H1 (cell line): ENCODE data around the gene ABHD16B. TPM values are rescaled to one million over a fixed set of nuclear protein-coding genes. Genes with fewer than 3 reads are reported as not detected.

Source experiments
- CTCF ChIA-PET: fragments of 300-600 bp; sonication (Branson Sonifier 250); formaldehyde crosslinking; loops from one replicate; lab custom pipeline; 2021; ENCODE audit not compliant: partially characterized antibody; lab: Charles Lee
- POLR2A ChIA-PET: fragments of 300-600 bp; sonication (Branson Sonifier 250); formaldehyde crosslinking; loops from one replicate; lab custom pipeline; 2021; ENCODE audit warnings: inconsistent platforms; ENCODE audit not compliant: partially characterized antibody; lab: Charles Lee
- DNase-seq, 2 experiments: peaks; one replicate each; pipeline versions ENCODE4 v3.0.0 to v3.0.0-alpha.2; 2010 to 2022; ENCODE audit warnings: low spot score in 2 of 2, low read depth in 1 of 2, mixed read lengths in 1 of 2
- FAIRE-seq: peaks from 2 replicates; lab custom pipeline; 2011; peaks lifted over from hg19 to GRCh38; lab: Jason Lieb, UNC
- H2AFZ ChIP-seq: 2 replicates; pipeline ENCODE4 v1.8.1; 2012; ENCODE audit warnings: low read length, inconsistent platforms
- H2AK5ac ChIP-seq: 2 replicates; pipeline ENCODE4 v1.6.1; 2013; ENCODE audit warnings: low read depth, low read length
- H2BK120ac ChIP-seq: replicated peaks from 2 replicates; pipeline ENCODE3; 2013; ENCODE audit warnings: low read depth, low read length, inconsistent platforms
- H2BK12ac ChIP-seq: 2 replicates; pipeline ENCODE4 v1.6.1; 2013; ENCODE audit warnings: low read depth, low read length
- H2BK15ac ChIP-seq: 2 replicates; pipeline ENCODE4 v1.6.1; 2013; ENCODE audit warnings: low read length
- H2BK20ac ChIP-seq: 2 replicates; pipeline ENCODE4 v1.6.1; 2013; ENCODE audit warnings: low read length
- H2BK5ac ChIP-seq: 2 replicates; pipeline ENCODE4 v1.6.1; 2013; ENCODE audit warnings: low read depth, low read length
- H3K14ac ChIP-seq: 2 replicates; pipeline ENCODE4 v1.6.1; 2013; ENCODE audit warnings: inconsistent platforms; ENCODE audit not compliant: insufficient read length
- H3K18ac ChIP-seq: 2 replicates; pipeline ENCODE4 v1.6.1; 2013; ENCODE audit warnings: low read length; ENCODE audit errors: extremely low read depth
- H3K23ac ChIP-seq: 2 replicates; pipeline ENCODE4 v1.6.1; 2013; ENCODE audit warnings: inconsistent platforms; ENCODE audit not compliant: insufficient read length
- H3K23me2 ChIP-seq: 2 replicates; pipeline ENCODE4 v1.6.1; 2013; ENCODE audit warnings: low read depth, low read length
- H3K27ac ChIP-seq: 2 replicates; pipeline ENCODE4 v1.6.1; 2011; ENCODE audit warnings: low read depth, low read length, inconsistent platforms
- H3K27me3 ChIP-seq, 4 experiments: replicated peaks in 1 of 4; 1 replicate in 1 of 4; 2 replicates in 3 of 4; pipeline versions ENCODE4 v1.6.1 to v1.8.1; 2011 to 2013; ENCODE audit warnings: low read length in 3 of 4, mild to moderate bottlenecking in 3 of 4, inconsistent platforms in 2 of 4, mixed read lengths in 2 of 4, moderate library complexity in 1 of 4; ENCODE audit not compliant: control insufficient read depth in 3 of 4, insufficient read depth in 3 of 4; ENCODE audit errors: extremely low read depth in 1 of 4
- H3K36me3 ChIP-seq, 4 experiments: 2 replicates each; pipeline versions ENCODE4 v1.6.1 to v1.8.1; 2011 to 2013; ENCODE audit warnings: mild to moderate bottlenecking in 4 of 4, low read length in 3 of 4, moderate library complexity in 2 of 4, control low read depth in 1 of 4, inconsistent platforms in 1 of 4; ENCODE audit not compliant: insufficient read depth in 4 of 4, control insufficient read depth in 2 of 4
- H3K4ac ChIP-seq: replicated peaks from 2 replicates; pipeline ENCODE3; 2013; ENCODE audit warnings: low read length, low read depth, mixed read lengths, inconsistent platforms; ENCODE audit not compliant: insufficient read length
- H3K4me1 ChIP-seq, 4 experiments: replicated peaks in 1 of 4; 1 replicate in 1 of 4; 2 replicates in 3 of 4; pipeline versions ENCODE4 v1.6.1 to v1.8.1; 2011 to 2013; ENCODE audit warnings: low read length in 3 of 4, inconsistent platforms in 2 of 4, mixed read lengths in 1 of 4; ENCODE audit not compliant: insufficient read depth in 4 of 4, control insufficient read depth in 3 of 4
- H3K4me2 ChIP-seq, 2 experiments: 2 replicates each; pipeline versions ENCODE4 v1.6.1 to v1.8.1; 2011 to 2013; ENCODE audit warnings: low read depth in 2 of 2, low read length in 2 of 2, control low read depth in 1 of 2, inconsistent platforms in 1 of 2, mild to moderate bottlenecking in 1 of 2; ENCODE audit not compliant: insufficient read depth in 1 of 2
- H3K4me3 ChIP-seq, 4 experiments: fragments of 200-600, 300-600 bp in 1 of 4; sonication (generic), shearing (Covaris generic), sonication (Bioruptor Twin) in 1 of 4; 2 replicates each; pipeline versions ENCODE4 v1.5.1 to v1.8.1; 2011 to 2016; ENCODE audit warnings: low read length in 4 of 4, low read depth in 3 of 4, control low read depth in 2 of 4, inconsistent platforms in 2 of 4, mild to moderate bottlenecking in 2 of 4, mixed read lengths in 1 of 4, moderate library complexity in 1 of 4; ENCODE audit not compliant: insufficient read depth in 2 of 4; ENCODE audit errors: extremely low read depth in 1 of 4
- H3K56ac ChIP-seq: replicated peaks from 2 replicates; pipeline ENCODE3; 2013; ENCODE audit warnings: low read depth, mild to moderate bottlenecking, mixed read lengths, low read length, inconsistent platforms; ENCODE audit not compliant: insufficient read length
- H3K79me1 ChIP-seq: 2 replicates; pipeline ENCODE4 v1.6.1; 2013; ENCODE audit warnings: low read depth, low read length, control low read depth
- H3K79me2 ChIP-seq, 2 experiments: 2 replicates each; pipeline versions ENCODE4 v1.6.1 to v1.8.1; 2012 to 2013; ENCODE audit warnings: low read length in 2 of 2, mild to moderate bottlenecking in 2 of 2, inconsistent platforms in 1 of 2; ENCODE audit not compliant: insufficient read depth in 2 of 2, control insufficient read depth in 1 of 2
- H3K9ac ChIP-seq, 4 experiments: replicated peaks in 1 of 4; 1 replicate in 1 of 4; 2 replicates in 3 of 4; pipeline versions ENCODE4 v1.6.1 to v1.8.1; 2011 to 2013; ENCODE audit warnings: low read depth in 3 of 4, low read length in 3 of 4, control low read depth in 2 of 4, mild to moderate bottlenecking in 2 of 4, moderate library complexity in 2 of 4, inconsistent platforms in 1 of 4; ENCODE audit errors: extremely low read depth in 1 of 4
- H3K9me3 ChIP-seq, 2 experiments: 2 replicates each; pipeline versions ENCODE4 v1.6.1 to v1.8.1; 2012 to 2013; ENCODE audit warnings: mild to moderate bottlenecking in 2 of 2, moderate library complexity in 2 of 2, control low read depth in 1 of 2, inconsistent platforms in 1 of 2, low read depth in 1 of 2, low read length in 1 of 2, mixed read lengths in 1 of 2; ENCODE audit not compliant: insufficient read depth in 2 of 2
- H4K20me1 ChIP-seq, 2 experiments: replicated peaks in 1 of 2; 2 replicates each; pipeline versions ENCODE3 to v1.8.1; 2011 to 2013; ENCODE audit warnings: inconsistent platforms in 2 of 2, low read length in 2 of 2, mild to moderate bottlenecking in 1 of 2; ENCODE audit not compliant: insufficient read depth in 2 of 2, control insufficient read depth in 1 of 2
- H4K5ac ChIP-seq: 2 replicates; pipeline ENCODE4 v1.6.1; 2013; ENCODE audit warnings: low read length, low read depth, mixed read lengths, inconsistent platforms; ENCODE audit not compliant: insufficient read length
- H4K8ac ChIP-seq: 2 replicates; pipeline ENCODE4 v1.8.0; 2013; ENCODE audit warnings: mild to moderate bottlenecking, moderate library complexity, low read length, inconsistent platforms; ENCODE audit not compliant: insufficient read depth; ENCODE audit errors: extremely low read depth
- H4K91ac ChIP-seq: replicated peaks from 2 replicates; pipeline ENCODE3; 2013; ENCODE audit warnings: low read length, mixed read lengths, inconsistent platforms; ENCODE audit not compliant: insufficient read length
- CREB1 ChIP-seq: IDR thresholded peaks from 2 replicates; pipeline ENCODE4 v1.6.1; 2012; ENCODE audit warnings: inconsistent platforms
- KDM4A ChIP-seq: IDR thresholded peaks from one replicate; pipeline ENCODE4 v1.7.1; 2012; ENCODE audit warnings: low read depth, mild to moderate bottlenecking, moderate library complexity, low read length, inconsistent platforms; ENCODE audit not compliant: severe bottlenecking
- RAD21 ChIP-seq, 2 experiments: IDR thresholded peaks in 1 of 2; conservative IDR thresholded peaks in 1 of 2; 2 replicates each; pipeline ENCODE4 v1.6.1; 2011; ENCODE audit warnings: low read depth in 2 of 2, low read length in 2 of 2, improper control_type of control experiment in 1 of 2, inconsistent platforms in 1 of 2, mild to moderate bottlenecking in 1 of 2, moderate library complexity in 1 of 2
- SUZ12 ChIP-seq: fragments of 200-600 bp; sonication (generic); IDR thresholded peaks from 2 replicates; pipeline ENCODE4 v1.6.1; 2012; ENCODE audit warnings: mild to moderate bottlenecking, inconsistent platforms, low read length, moderate library complexity, mixed read lengths
- WGBS, 2 experiments: shearing (Covaris generic) in 1 of 2; methylation state at CpG; one replicate each; pipeline versions ENCODE4 v1.1.6 to v1.1.7; 2013 to 2015; ENCODE audit warnings: low lambda C conversion rate in 2 of 2, mixed read lengths in 2 of 2, inconsistent platforms in 1 of 2, low coverage in 1 of 2, missing lambda C conversion rate in 1 of 2; ENCODE audit not compliant: insufficient replicate concordance in 2 of 2, insufficient coverage in 1 of 2, insufficient read length in 1 of 2; ENCODE audit errors: extremely low coverage in 1 of 2, missing lambda C conversion rate in 1 of 2; 5-methylcytosine and 5-hydroxymethylcytosine counted together
- polyA plus RNA-seq, 7 experiments: library from polyadenylated mRNA; depleted of rRNA in 3 of 7; stranded (reverse) in 5 of 7; unstranded in 2 of 7; fragments of >200 nt in 5 of 7; fragments of 200-250 nt in 2 of 7; gene quantifications; 1 replicate in 5 of 7; 2 replicates in 1 of 7; 4 replicates in 1 of 7; pipeline versions ENCODE4 v1.2.1 to v1.2.3, GENCODE V29; 2011 to 2013; ENCODE audit warnings: missing spikeins in 2 of 7, mixed read lengths in 2 of 7
- total RNA-seq: library from RNA; stranded (reverse); fragmentation: NEBNext Ultra II Directional; extraction: Animal tissue kit (Norgen Biotek cat#: 25700); gene quantifications from 2 replicates; pipeline ENCODE4 v1.2.1, GENCODE V29; 2021
- TF ChIP-seq, protein P1 (sequence below), 3 experiments: IDR thresholded peaks; 1 replicate in 2 of 3; 2 replicates in 1 of 3; pipeline versions ENCODE4 v1.5.1 to v1.6.1; 2011; ENCODE audit warnings: low read length in 3 of 3, mild to moderate bottlenecking in 3 of 3, inconsistent platforms in 2 of 3, low read depth in 1 of 3, moderate library complexity in 1 of 3; ENCODE audit not compliant: insufficient read depth in 1 of 3; ENCODE audit errors: control extremely low read depth in 1 of 3

ABHD16B gene
- total and polyA plus RNA-seq, 2 of the 8 experiments (the other 6 are each of a cell fraction or from before 2014, with no cell fraction given) = not detected

- Histone ChIP-seq H2BK15ac (no peak overlapping the region), H3K79me1 (peaks cover 5% of the 10 kb centered on the region), H2BK12ac (no peak overlapping the region), H3K9ac (no peak overlapping the region), H3K27me3 (no peaks in the 10 kb centered on the region), H3K18ac (no peak overlapping the region), H2BK20ac (no peak overlapping the region), H3K4me3 (no peak overlapping the region), H3K23ac (no peak overlapping the region), H3K56ac (no peak overlapping the region), H2BK120ac (no peak overlapping the region), H2BK5ac (no peak overlapping the region), H3K4ac (no peak overlapping the region), H3K4me1 (peaks cover 0 to 5% (median 2%) of the 10 kb centered on the region in 4 experiments; a peak in 3 of 7 replicates), H4K20me1 (peaks cover 6 to 11% of the 10 kb centered on the region in 2 experiments), H3K27ac (no peak overlapping the region), H4K8ac (no peak overlapping the region), H3K4me2 (no peak overlapping the region), H4K5ac (no peak overlapping the region), H3K79me2 (peaks cover 0 to 9% of the 10 kb centered on the region in 2 experiments; a peak in 2 of 4 replicates), H2AK5ac (no peak overlapping the region), H4K91ac (no peak overlapping the region), H3K36me3 (peaks cover 6 to 22% (median 11%) of the 10 kb centered on the region in 4 experiments), H3K23me2 (peaks cover 3% of the 10 kb centered on the region; the same call in 1 of the 2 replicates), H2AFZ (no peak overlapping the region), H3K14ac (no peak overlapping the region), H3K9me3 (no peaks in the 10 kb centered on the region)
- WGBS, 2 experiments = 92% methylated on average over 29 of the region's 29 CpGs; no CpG with 5 or more reads in 1 of the 2 experiments
- FAIRE-seq (no peak), DNase-seq (no peak)
- ChIA-PET CTCF (interaction anchor here (0.6 to 2.2 kb wide), 12 partner anchors 9 to 549 kb away, joined by 3 to 6 read pairs (median 3); partner anchors contain the start of gene PRPF6), POLR2A (interaction anchor here (0.5 to 4.5 kb wide), 9 partner anchors 9 to 27 kb away, joined by 3 to 19 read pairs (median 3); partner anchors contain the start of gene TPD52L2)
- TF ChIP-seq KDM4A (no peak), SUZ12 (no peak), RAD21 (IDR thresholded peaks at IDR 0.05 in 1 of 2, conservative IDR thresholded peaks at IDR 0.05 in 1 of 2; ENCODE audit: low read depth in 2 of 2, low read length in 2 of 2) (peak; percentile 24 to 42; a peak in 3 of 4 replicates), CREB1 (no peak)
- TF ChIP-seq, protein P1, sequence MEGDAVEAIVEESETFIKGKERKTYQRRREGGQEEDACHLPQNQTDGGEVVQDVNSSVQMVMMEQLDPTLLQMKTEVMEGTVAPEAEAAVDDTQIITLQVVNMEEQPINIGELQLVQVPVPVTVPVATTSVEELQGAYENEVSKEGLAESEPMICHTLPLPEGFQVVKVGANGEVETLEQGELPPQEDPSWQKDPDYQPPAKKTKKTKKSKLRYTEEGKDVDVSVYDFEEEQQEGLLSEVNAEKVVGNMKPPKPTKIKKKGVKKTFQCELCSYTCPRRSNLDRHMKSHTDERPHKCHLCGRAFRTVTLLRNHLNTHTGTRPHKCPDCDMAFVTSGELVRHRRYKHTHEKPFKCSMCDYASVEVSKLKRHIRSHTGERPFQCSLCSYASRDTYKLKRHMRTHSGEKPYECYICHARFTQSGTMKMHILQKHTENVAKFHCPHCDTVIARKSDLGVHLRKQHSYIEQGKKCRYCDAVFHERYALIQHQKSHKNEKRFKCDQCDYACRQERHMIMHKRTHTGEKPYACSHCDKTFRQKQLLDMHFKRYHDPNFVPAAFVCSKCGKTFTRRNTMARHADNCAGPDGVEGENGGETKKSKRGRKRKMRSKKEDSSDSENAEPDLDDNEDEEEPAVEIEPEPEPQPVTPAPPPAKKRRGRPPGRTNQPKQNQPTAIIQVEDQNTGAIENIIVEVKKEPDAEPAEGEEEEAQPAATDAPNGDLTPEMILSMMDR (IDR thresholded peaks at IDR 0.05; ENCODE audit: control extremely low read depth in 1 of 3, insufficient read depth in 1 of 3, low read depth in 1 of 3, low read length in 3 of 3) = peak; percentile 15 to 52 (median 15); a peak in 3 of 4 replicates
These were observed 30.0 kb downstream of the ABHD16B start for GRCh38 chr20:63891061-63892002.
